GM10847 (cell line): ENCODE results near the gene NFASC.

ENCODE experiments used
- POLR2A ChIP-seq: IDR thresholded peaks from 2 replicates; pipeline ENCODE4 v1.6.1; 2011; ENCODE audit not compliant: insufficient read length; ENCODE audit errors: extremely low read depth

Gene NFASC

GRCh38 chr1:204970937-204971336 is 100.3 kb downstream of the NFASC start:
- TF ChIP-seq POLR2A: no peak

- no peak for TF ChIP-seq POLR2A
Measured at GRCh38 chr1:204971517-204972336, 101.1 kb downstream of the NFASC start.

- TF ChIP-seq POLR2A: no peak
Measured at GRCh38 chr1:204972426-204972825, 101.8 kb downstream of the NFASC start.

GRCh38 chr1:204973449-204973848 is 102.8 kb downstream of the NFASC start:
- TF ChIP-seq POLR2A: no peak

GRCh38 chr1:204974327-204974726 is 103.7 kb downstream of the NFASC start:
- TF ChIP-seq POLR2A: no peak

- TF ChIP-seq POLR2A: no peak
Measured at GRCh38 chr1:204975021-204975420, 104.4 kb downstream of the NFASC start.

GRCh38 chr1:204975568-204976235 is 105.0 kb downstream of the NFASC start:
- TF ChIP-seq POLR2A: no peak

GRCh38 chr1:204976646-204977045 is 106.0 kb downstream of the NFASC start:
- no peak for TF ChIP-seq POLR2A

- no peak for TF ChIP-seq POLR2A
Measured at GRCh38 chr1:204977318-204977717, 106.7 kb downstream of the NFASC start.

- TF ChIP-seq POLR2A: no peak
Measured at GRCh38 chr1:204978782-204979181, 108.1 kb downstream of the NFASC start.

GRCh38 chr1:204979306-204979705 is 108.6 kb downstream of the NFASC start:
- TF ChIP-seq POLR2A: no peak

- TF ChIP-seq POLR2A: no peak
Measured at GRCh38 chr1:204979891-204980649, 109.4 kb downstream of the NFASC start.

- TF ChIP-seq POLR2A: no peak
Measured at GRCh38 chr1:204980840-204981405, 110.3 kb downstream of the NFASC start.

- no peak for TF ChIP-seq POLR2A
Measured at GRCh38 chr1:204983136-204983535, 112.5 kb downstream of the NFASC start.

GRCh38 chr1:204983881-204984280 is 113.2 kb downstream of the NFASC start:
- TF ChIP-seq POLR2A: no peak
